Measurements from ENCODE around the gene LILRB2.
"Not testable (repeated sequence)": the region's sequence is repeated elsewhere in the genome, so short reads cannot be mapped to it uniquely, and the experiment has no call there.

DNA sequence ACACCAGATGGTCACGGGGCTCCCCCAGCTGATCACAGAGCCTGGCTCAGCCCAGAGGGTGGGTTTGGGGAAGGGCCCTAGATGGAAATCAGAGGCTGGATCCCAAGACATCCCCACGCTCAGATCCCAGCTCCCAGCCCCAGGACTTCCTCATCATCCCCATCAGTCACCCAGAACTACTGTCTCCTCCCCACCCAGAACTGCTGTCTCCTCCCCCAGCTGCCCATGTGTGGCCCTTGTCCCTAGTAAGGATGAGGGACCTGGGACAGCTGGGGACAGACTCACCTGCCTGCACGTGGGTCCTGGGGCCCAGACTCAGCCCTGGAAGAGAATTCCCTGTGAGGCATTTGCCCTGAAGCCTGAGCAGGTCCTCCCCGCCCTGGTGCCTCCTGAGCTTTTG, 38.7 kb downstream of the LILRB2 start:
- TF ChIP-seq POLR2A, EP300 (IDR thresholded peaks at IDR 0.05): not testable (repeated sequence)
- TF ChIP-seq, protein P1, sequence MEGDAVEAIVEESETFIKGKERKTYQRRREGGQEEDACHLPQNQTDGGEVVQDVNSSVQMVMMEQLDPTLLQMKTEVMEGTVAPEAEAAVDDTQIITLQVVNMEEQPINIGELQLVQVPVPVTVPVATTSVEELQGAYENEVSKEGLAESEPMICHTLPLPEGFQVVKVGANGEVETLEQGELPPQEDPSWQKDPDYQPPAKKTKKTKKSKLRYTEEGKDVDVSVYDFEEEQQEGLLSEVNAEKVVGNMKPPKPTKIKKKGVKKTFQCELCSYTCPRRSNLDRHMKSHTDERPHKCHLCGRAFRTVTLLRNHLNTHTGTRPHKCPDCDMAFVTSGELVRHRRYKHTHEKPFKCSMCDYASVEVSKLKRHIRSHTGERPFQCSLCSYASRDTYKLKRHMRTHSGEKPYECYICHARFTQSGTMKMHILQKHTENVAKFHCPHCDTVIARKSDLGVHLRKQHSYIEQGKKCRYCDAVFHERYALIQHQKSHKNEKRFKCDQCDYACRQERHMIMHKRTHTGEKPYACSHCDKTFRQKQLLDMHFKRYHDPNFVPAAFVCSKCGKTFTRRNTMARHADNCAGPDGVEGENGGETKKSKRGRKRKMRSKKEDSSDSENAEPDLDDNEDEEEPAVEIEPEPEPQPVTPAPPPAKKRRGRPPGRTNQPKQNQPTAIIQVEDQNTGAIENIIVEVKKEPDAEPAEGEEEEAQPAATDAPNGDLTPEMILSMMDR (IDR thresholded peaks at IDR 0.05), result not testable (repeated sequence)
